H1 (cell line): ENCODE measurements around the gene GPC1. TPM values are rescaled to one million over a fixed set of nuclear protein-coding genes. Genes with fewer than 3 reads are reported as not detected.

Source experiments
- CTCF ChIA-PET: fragments of 300-600 bp; sonication (Branson Sonifier 250); formaldehyde crosslinking; loops from one replicate; lab custom pipeline; 2021; ENCODE audit not compliant: partially characterized antibody; lab: Charles Lee
- POLR2A ChIA-PET: fragments of 300-600 bp; sonication (Branson Sonifier 250); formaldehyde crosslinking; loops from one replicate; lab custom pipeline; 2021; ENCODE audit warnings: inconsistent platforms; ENCODE audit not compliant: partially characterized antibody; lab: Charles Lee
- DNase-seq, 2 experiments: peaks; one replicate each; pipeline versions ENCODE4 v3.0.0 to v3.0.0-alpha.2; 2010 to 2022; ENCODE audit warnings: low spot score in 2 of 2, low read depth in 1 of 2, mixed read lengths in 1 of 2
- FAIRE-seq: peaks from 2 replicates; lab custom pipeline; 2011; peaks lifted over from hg19 to GRCh38; lab: Jason Lieb, UNC
- H2AFZ ChIP-seq: 2 replicates; pipeline ENCODE4 v1.8.1; 2012; ENCODE audit warnings: low read length, inconsistent platforms
- H2AK5ac ChIP-seq: 2 replicates; pipeline ENCODE4 v1.6.1; 2013; ENCODE audit warnings: low read depth, low read length
- H2BK120ac ChIP-seq: replicated peaks from 2 replicates; pipeline ENCODE3; 2013; ENCODE audit warnings: low read depth, low read length, inconsistent platforms
- H2BK12ac ChIP-seq: 2 replicates; pipeline ENCODE4 v1.6.1; 2013; ENCODE audit warnings: low read depth, low read length
- H2BK15ac ChIP-seq: 2 replicates; pipeline ENCODE4 v1.6.1; 2013; ENCODE audit warnings: low read length
- H2BK20ac ChIP-seq: 2 replicates; pipeline ENCODE4 v1.6.1; 2013; ENCODE audit warnings: low read length
- H2BK5ac ChIP-seq: 2 replicates; pipeline ENCODE4 v1.6.1; 2013; ENCODE audit warnings: low read depth, low read length
- H3K14ac ChIP-seq: 2 replicates; pipeline ENCODE4 v1.6.1; 2013; ENCODE audit warnings: inconsistent platforms; ENCODE audit not compliant: insufficient read length
- H3K18ac ChIP-seq: 2 replicates; pipeline ENCODE4 v1.6.1; 2013; ENCODE audit warnings: low read length; ENCODE audit errors: extremely low read depth
- H3K23ac ChIP-seq: 2 replicates; pipeline ENCODE4 v1.6.1; 2013; ENCODE audit warnings: inconsistent platforms; ENCODE audit not compliant: insufficient read length
- H3K23me2 ChIP-seq: 2 replicates; pipeline ENCODE4 v1.6.1; 2013; ENCODE audit warnings: low read depth, low read length
- H3K27ac ChIP-seq: 2 replicates; pipeline ENCODE4 v1.6.1; 2011; ENCODE audit warnings: low read depth, low read length, inconsistent platforms
- H3K27me3 ChIP-seq, 4 experiments: replicated peaks in 1 of 4; 1 replicate in 1 of 4; 2 replicates in 3 of 4; pipeline versions ENCODE4 v1.6.1 to v1.8.1; 2011 to 2013; ENCODE audit warnings: low read length in 3 of 4, mild to moderate bottlenecking in 3 of 4, inconsistent platforms in 2 of 4, mixed read lengths in 2 of 4, moderate library complexity in 1 of 4; ENCODE audit not compliant: control insufficient read depth in 3 of 4, insufficient read depth in 3 of 4; ENCODE audit errors: extremely low read depth in 1 of 4
- H3K36me3 ChIP-seq, 4 experiments: 2 replicates each; pipeline versions ENCODE4 v1.6.1 to v1.8.1; 2011 to 2013; ENCODE audit warnings: mild to moderate bottlenecking in 4 of 4, low read length in 3 of 4, moderate library complexity in 2 of 4, control low read depth in 1 of 4, inconsistent platforms in 1 of 4; ENCODE audit not compliant: insufficient read depth in 4 of 4, control insufficient read depth in 2 of 4
- H3K4ac ChIP-seq: replicated peaks from 2 replicates; pipeline ENCODE3; 2013; ENCODE audit warnings: low read length, low read depth, mixed read lengths, inconsistent platforms; ENCODE audit not compliant: insufficient read length
- H3K4me1 ChIP-seq, 4 experiments: replicated peaks in 1 of 4; 1 replicate in 1 of 4; 2 replicates in 3 of 4; pipeline versions ENCODE4 v1.6.1 to v1.8.1; 2011 to 2013; ENCODE audit warnings: low read length in 3 of 4, inconsistent platforms in 2 of 4, mixed read lengths in 1 of 4; ENCODE audit not compliant: insufficient read depth in 4 of 4, control insufficient read depth in 3 of 4
- H3K4me2 ChIP-seq, 2 experiments: 2 replicates each; pipeline versions ENCODE4 v1.6.1 to v1.8.1; 2011 to 2013; ENCODE audit warnings: low read depth in 2 of 2, low read length in 2 of 2, control low read depth in 1 of 2, inconsistent platforms in 1 of 2, mild to moderate bottlenecking in 1 of 2; ENCODE audit not compliant: insufficient read depth in 1 of 2
- H3K4me3 ChIP-seq, 4 experiments: fragments of 200-600, 300-600 bp in 1 of 4; sonication (generic), shearing (Covaris generic), sonication (Bioruptor Twin) in 1 of 4; 2 replicates each; pipeline versions ENCODE4 v1.5.1 to v1.8.1; 2011 to 2016; ENCODE audit warnings: low read length in 4 of 4, low read depth in 3 of 4, control low read depth in 2 of 4, inconsistent platforms in 2 of 4, mild to moderate bottlenecking in 2 of 4, mixed read lengths in 1 of 4, moderate library complexity in 1 of 4; ENCODE audit not compliant: insufficient read depth in 2 of 4; ENCODE audit errors: extremely low read depth in 1 of 4
- H3K56ac ChIP-seq: replicated peaks from 2 replicates; pipeline ENCODE3; 2013; ENCODE audit warnings: low read depth, mild to moderate bottlenecking, mixed read lengths, low read length, inconsistent platforms; ENCODE audit not compliant: insufficient read length
- H3K79me1 ChIP-seq: 2 replicates; pipeline ENCODE4 v1.6.1; 2013; ENCODE audit warnings: low read depth, low read length, control low read depth
- H3K79me2 ChIP-seq, 2 experiments: 2 replicates each; pipeline versions ENCODE4 v1.6.1 to v1.8.1; 2012 to 2013; ENCODE audit warnings: low read length in 2 of 2, mild to moderate bottlenecking in 2 of 2, inconsistent platforms in 1 of 2; ENCODE audit not compliant: insufficient read depth in 2 of 2, control insufficient read depth in 1 of 2
- H3K9ac ChIP-seq, 4 experiments: replicated peaks in 1 of 4; 1 replicate in 1 of 4; 2 replicates in 3 of 4; pipeline versions ENCODE4 v1.6.1 to v1.8.1; 2011 to 2013; ENCODE audit warnings: low read depth in 3 of 4, low read length in 3 of 4, control low read depth in 2 of 4, mild to moderate bottlenecking in 2 of 4, moderate library complexity in 2 of 4, inconsistent platforms in 1 of 4; ENCODE audit errors: extremely low read depth in 1 of 4
- H3K9me3 ChIP-seq, 2 experiments: 2 replicates each; pipeline versions ENCODE4 v1.6.1 to v1.8.1; 2012 to 2013; ENCODE audit warnings: mild to moderate bottlenecking in 2 of 2, moderate library complexity in 2 of 2, control low read depth in 1 of 2, inconsistent platforms in 1 of 2, low read depth in 1 of 2, low read length in 1 of 2, mixed read lengths in 1 of 2; ENCODE audit not compliant: insufficient read depth in 2 of 2
- H4K20me1 ChIP-seq, 2 experiments: replicated peaks in 1 of 2; 2 replicates each; pipeline versions ENCODE3 to v1.8.1; 2011 to 2013; ENCODE audit warnings: inconsistent platforms in 2 of 2, low read length in 2 of 2, mild to moderate bottlenecking in 1 of 2; ENCODE audit not compliant: insufficient read depth in 2 of 2, control insufficient read depth in 1 of 2
- H4K5ac ChIP-seq: 2 replicates; pipeline ENCODE4 v1.6.1; 2013; ENCODE audit warnings: low read length, low read depth, mixed read lengths, inconsistent platforms; ENCODE audit not compliant: insufficient read length
- H4K8ac ChIP-seq: 2 replicates; pipeline ENCODE4 v1.8.0; 2013; ENCODE audit warnings: mild to moderate bottlenecking, moderate library complexity, low read length, inconsistent platforms; ENCODE audit not compliant: insufficient read depth; ENCODE audit errors: extremely low read depth
- H4K91ac ChIP-seq: replicated peaks from 2 replicates; pipeline ENCODE3; 2013; ENCODE audit warnings: low read length, mixed read lengths, inconsistent platforms; ENCODE audit not compliant: insufficient read length
- GABPA ChIP-seq: IDR thresholded peaks from 2 replicates; pipeline ENCODE4 v1.6.1; 2011; ENCODE audit warnings: mild to moderate bottlenecking, low read length, moderate library complexity, borderline replicate concordance; ENCODE audit not compliant: insufficient read depth
- NRF1 ChIP-seq: IDR thresholded peaks from 2 replicates; pipeline ENCODE4 v1.6.1; 2011; ENCODE audit warnings: mild to moderate bottlenecking, low read depth, low read length, improper control_type of control experiment
- RBBP5 ChIP-seq: IDR thresholded peaks from 2 replicates; pipeline ENCODE4 v1.7.1; 2012; ENCODE audit warnings: low read depth, mild to moderate bottlenecking, inconsistent platforms, low read length, moderate library complexity, borderline replicate concordance
- WGBS, 2 experiments: shearing (Covaris generic) in 1 of 2; methylation state at CpG; one replicate each; pipeline versions ENCODE4 v1.1.6 to v1.1.7; 2013 to 2015; ENCODE audit warnings: low lambda C conversion rate in 2 of 2, mixed read lengths in 2 of 2, inconsistent platforms in 1 of 2, low coverage in 1 of 2, missing lambda C conversion rate in 1 of 2; ENCODE audit not compliant: insufficient replicate concordance in 2 of 2, insufficient coverage in 1 of 2, insufficient read length in 1 of 2; ENCODE audit errors: extremely low coverage in 1 of 2, missing lambda C conversion rate in 1 of 2; 5-methylcytosine and 5-hydroxymethylcytosine counted together
- polyA plus RNA-seq, 7 experiments: library from polyadenylated mRNA; depleted of rRNA in 3 of 7; stranded (reverse) in 5 of 7; unstranded in 2 of 7; fragments of >200 nt in 5 of 7; fragments of 200-250 nt in 2 of 7; gene quantifications; 1 replicate in 5 of 7; 2 replicates in 1 of 7; 4 replicates in 1 of 7; pipeline versions ENCODE4 v1.2.1 to v1.2.3, GENCODE V29; 2011 to 2013; ENCODE audit warnings: missing spikeins in 2 of 7, mixed read lengths in 2 of 7
- total RNA-seq: library from RNA; stranded (reverse); fragmentation: NEBNext Ultra II Directional; extraction: Animal tissue kit (Norgen Biotek cat#: 25700); gene quantifications from 2 replicates; pipeline ENCODE4 v1.2.1, GENCODE V29; 2021

Gene GPC1
- total and polyA plus RNA-seq, 2 of the 8 experiments (the other 6 are each of a cell fraction or from before 2014, with no cell fraction given): 21.9 to 28.3 TPM

DNA sequence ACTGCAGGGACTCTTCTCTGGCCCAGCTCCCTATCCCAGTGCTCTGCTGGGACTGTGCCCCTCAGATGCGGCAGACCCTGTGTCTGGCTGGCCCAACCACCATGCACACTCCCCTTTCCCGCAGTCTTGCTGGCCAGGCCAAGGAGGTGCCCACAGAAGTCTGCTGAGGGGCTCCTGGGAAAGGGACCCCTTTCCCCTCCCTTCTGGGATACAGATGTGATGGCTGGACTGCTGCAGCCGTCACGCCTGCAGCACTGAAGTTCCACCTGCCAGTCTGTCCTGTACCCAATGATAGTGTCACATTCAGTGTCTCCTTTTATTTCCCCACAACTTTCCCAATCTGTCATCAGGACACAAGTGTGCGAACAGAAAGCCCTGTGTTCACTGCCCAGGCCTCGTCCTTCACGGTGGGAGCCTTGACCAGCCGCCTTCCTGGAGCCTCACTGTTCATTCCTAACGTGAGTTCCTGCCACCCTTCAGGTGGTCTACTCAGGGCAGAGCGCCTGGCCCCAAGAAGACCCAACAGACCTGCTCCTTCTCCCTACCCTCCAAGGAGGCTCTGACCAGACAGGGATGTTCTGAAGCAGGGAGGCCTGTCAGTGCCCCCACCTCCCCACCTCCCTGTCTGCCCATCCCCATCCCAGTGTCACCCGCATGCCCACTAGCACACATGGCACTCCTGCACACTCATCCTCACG is 75.2 kb downstream of the GPC1 start:
- no peak overlapping the region for H4K5ac ChIP-seq
- peaks cover 6% of the 10 kb centered on the region; the same call in 1 of the 2 replicates for H3K23me2 ChIP-seq
- TF ChIP-seq NRF1: no peak
- TF ChIP-seq GABPA: no peak
- no peak for TF ChIP-seq RBBP5
- TF ChIP-seq, all 59 proteins: peak for 0
- ChIA-PET POLR2A (no interaction called here), CTCF (no interaction called here)
- Histone ChIP-seq H4K20me1 (peaks cover 0 to 3% of the 10 kb centered on the region in 2 experiments), H3K4me3 (no peak overlapping the region), H2BK15ac (no peak overlapping the region), H3K18ac (no peak overlapping the region; the same call in 1 of the 2 replicates), H2BK12ac (no peak overlapping the region), H3K4ac (no peak overlapping the region), H3K56ac (no peak overlapping the region), H2BK20ac (no peak overlapping the region), H4K8ac (peak overlapping the region; percentile 51; the same call in 1 of the 2 replicates), H3K4me2 (no peak overlapping the region), H3K36me3 (no peaks in the 10 kb centered on the region), H3K27ac (no peak overlapping the region), H3K23ac (no peak overlapping the region), H3K27me3 (peaks cover 0 to 2% (median 0%) of the 10 kb centered on the region in 4 experiments; a peak in 1 of 7 replicates), H3K4me1 (no peaks in the 10 kb centered on the region), H3K79me2 (no peaks in the 10 kb centered on the region), H2BK120ac (no peak overlapping the region), H3K9ac (no peak overlapping the region), H3K79me1 (no peaks in the 10 kb centered on the region), H2AFZ (no peak overlapping the region), H2BK5ac (no peak overlapping the region), H2AK5ac (no peak overlapping the region), H3K9me3 (no peaks in the 10 kb centered on the region), H3K14ac (no peak overlapping the region), H4K91ac (no peak overlapping the region)
- 86% methylated on average over 12 of the region's 12 CpGs; no CpG with 5 or more reads in 1 of the 2 experiments for WGBS, 2 experiments
- no peak for DNase-seq
- FAIRE-seq: no peak
